HUES64 (cell line): ENCODE measurements around the gene PALB2.
"Not testable (repeated sequence)": the region's sequence is repeated elsewhere in the genome, so short reads cannot be mapped to it uniquely, and the experiment has no call there.

Source experiments
- H3K27ac ChIP-seq: 2 replicates; pipeline ENCODE4 v1.7.0; 2013; ENCODE audit warnings: low read depth, low read length, inconsistent platforms
- H3K27me3 ChIP-seq: 2 replicates; pipeline ENCODE4 v1.6.1; 2013; ENCODE audit warnings: mild to moderate bottlenecking, low read length; ENCODE audit not compliant: insufficient read depth
- H3K36me3 ChIP-seq: 2 replicates; pipeline ENCODE4 v1.6.1; 2013; ENCODE audit warnings: mild to moderate bottlenecking, low read length; ENCODE audit not compliant: insufficient read depth
- H3K4me1 ChIP-seq: 2 replicates; pipeline ENCODE4 v1.6.1; 2013; ENCODE audit warnings: mild to moderate bottlenecking, low read length, moderate library complexity; ENCODE audit not compliant: insufficient read depth
- H3K4me3 ChIP-seq: 2 replicates; pipeline ENCODE4 v1.5.1; 2013; ENCODE audit warnings: mild to moderate bottlenecking, low read length, moderate library complexity
- H3K9ac ChIP-seq: 2 replicates; pipeline ENCODE4 v1.6.1; 2013; ENCODE audit warnings: mild to moderate bottlenecking, low read depth, low read length
- H3K9me3 ChIP-seq: 2 replicates; pipeline ENCODE4 v1.6.1; 2013; ENCODE audit warnings: low read depth, low read length; ENCODE audit not compliant: insufficient read depth
- WGBS: fragments of 150-250, 120-280 bp; methylation state at CpG from one replicate; pipeline ENCODE4 v1.1.7; 2013; ENCODE audit warnings: missing lambda C conversion rate; 5-methylcytosine and 5-hydroxymethylcytosine counted together

The PALB2 gene

GRCh38 chr16:23640615-23640930 lies 537 bp downstream of the PALB2 start:
- Histone ChIP-seq H3K27ac (peak overlapping the region; percentile 91), H3K36me3 (peaks cover 49% of the 10 kb centered on the region)
- WGBS, result 0% methylated on average over 2 of the region's 8 CpGs

GRCh38 chr16:23635958-23636357 lies 5.2 kb downstream of the PALB2 start:
- Histone ChIP-seq H3K27ac (no peak overlapping the region), H3K4me3 (no peak overlapping the region), H3K9me3 (no peaks in the 10 kb centered on the region), H3K9ac (no peak overlapping the region), H3K4me1 (no peaks in the 10 kb centered on the region), H3K27me3 (no peaks in the 10 kb centered on the region), H3K36me3 (peaks cover 70% of the 10 kb centered on the region)

More at GRCh38 chr16:23640615-23640930, 537 bp downstream of the PALB2 start:
- Histone ChIP-seq H3K27me3 (no peaks in the 10 kb centered on the region), H3K9me3 (no peaks in the 10 kb centered on the region), H3K9ac (peak overlapping the region; percentile 93), H3K4me1 (no peaks in the 10 kb centered on the region; the same call in 1 of the 2 replicates), H3K4me3 (peak overlapping the region; percentile 87)

DNA sequence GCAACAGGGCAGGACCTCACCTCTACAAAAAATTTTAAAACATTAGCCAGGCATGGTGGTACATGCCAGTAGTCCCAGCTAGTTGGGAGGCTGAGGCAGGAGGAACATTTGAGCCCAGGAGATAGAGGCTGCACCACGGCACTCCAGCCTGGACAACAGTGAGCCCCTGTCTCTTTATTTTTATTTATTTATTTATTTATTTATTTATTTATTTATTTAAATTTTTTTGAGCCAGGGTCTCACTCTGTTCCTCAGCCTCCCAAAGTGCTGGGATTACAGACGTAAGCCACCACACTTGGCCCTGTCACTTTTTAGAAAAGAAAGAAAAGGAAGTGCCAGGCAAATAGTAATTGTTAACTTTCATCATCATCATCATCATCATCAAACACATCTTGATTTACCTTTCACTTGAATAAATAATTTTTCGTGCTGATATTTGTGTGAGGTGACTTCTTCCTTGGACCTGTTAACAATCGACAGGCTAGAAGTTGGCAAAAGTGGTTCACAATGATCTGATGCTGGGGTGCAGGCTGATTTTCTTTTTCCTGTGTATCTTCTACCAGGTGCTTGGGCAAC lies 6.6 kb downstream of the PALB2 start:
- H3K36me3 ChIP-seq, result peaks cover 82% of the 10 kb centered on the region
- WGBS, result 95% methylated on average over 3 of the region's 4 CpGs

DNA sequence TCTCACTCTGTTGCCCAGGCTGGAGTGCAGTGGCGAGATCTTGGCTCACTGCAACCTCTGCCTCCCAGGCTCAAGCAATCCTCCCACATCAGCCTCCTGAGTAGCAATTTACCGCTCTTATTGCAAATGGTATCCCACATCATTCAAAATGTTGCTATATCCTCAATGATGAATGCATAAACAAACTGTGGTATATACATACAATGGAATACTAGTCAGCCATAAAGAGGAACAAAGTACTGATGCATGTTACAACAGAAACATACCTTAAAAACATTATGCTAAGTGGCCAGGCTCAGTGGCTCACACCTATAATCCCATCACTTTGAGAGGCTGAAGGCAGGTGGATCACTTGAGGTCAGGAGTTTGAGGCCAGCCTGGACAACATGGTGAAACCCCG lies 9.2 kb downstream of the PALB2 start:
- not testable (repeated sequence) for H3K27ac ChIP-seq, H3K9me3 ChIP-seq, H3K4me1 ChIP-seq, H3K9ac ChIP-seq, H3K27me3 ChIP-seq, H3K4me3 ChIP-seq
- H3K36me3 ChIP-seq, result peaks cover 87% of the 10 kb centered on the region
- 89% methylated on average over 3 of the region's 3 CpGs for WGBS

More for the DNA sequence above, 6.6 kb downstream of the PALB2 start:
- H3K9ac ChIP-seq, result no peak overlapping the region
- H3K4me1 ChIP-seq, result no peaks in the 10 kb centered on the region
- H3K9me3 ChIP-seq, result no peaks in the 10 kb centered on the region
- H3K27ac ChIP-seq, result no peak overlapping the region
- H3K4me3 ChIP-seq, result no peak overlapping the region
- no peaks in the 10 kb centered on the region for H3K27me3 ChIP-seq

DNA sequence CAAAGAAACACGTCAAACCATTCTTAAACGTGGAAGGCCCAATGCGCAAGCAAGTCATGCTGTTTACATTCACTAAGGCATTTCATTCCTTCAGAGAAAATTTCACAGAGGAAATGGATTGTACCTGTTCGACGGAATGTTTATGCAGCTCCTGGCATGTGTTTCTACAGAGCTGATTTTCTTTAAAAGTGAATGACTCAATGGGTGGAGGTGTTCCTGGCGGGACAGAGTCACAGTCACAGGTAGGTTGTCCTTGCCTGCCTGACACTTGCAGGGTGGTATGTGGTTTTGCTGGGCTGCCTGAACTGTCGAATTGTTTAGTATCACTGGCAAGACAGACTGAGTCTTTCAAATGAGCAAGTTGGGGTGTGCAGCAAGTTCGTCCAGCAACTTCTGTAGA lies 11.6 kb downstream of the PALB2 start:
- Histone ChIP-seq H3K27ac (no peak overlapping the region), H3K9me3 (no peaks in the 10 kb centered on the region), H3K9ac (no peak overlapping the region), H3K36me3 (peaks cover 85% of the 10 kb centered on the region), H3K27me3 (no peaks in the 10 kb centered on the region), H3K4me3 (no peak overlapping the region), H3K4me1 (no peaks in the 10 kb centered on the region)
- 95% methylated on average over 8 of the region's 8 CpGs for WGBS

GRCh38 chr16:23624092-23624491 lies 17.0 kb downstream of the PALB2 start:
- Histone ChIP-seq H3K27ac (no peak overlapping the region), H3K4me1 (no peaks in the 10 kb centered on the region), H3K4me3 (no peak overlapping the region), H3K9me3 (no peaks in the 10 kb centered on the region), H3K9ac (no peak overlapping the region), H3K27me3 (no peaks in the 10 kb centered on the region), H3K36me3 (peaks cover 91% of the 10 kb centered on the region)

GRCh38 chr16:23615805-23616204 lies 25.3 kb downstream of the PALB2 start:
- no peaks in the 10 kb centered on the region for H3K4me1 ChIP-seq
- WGBS, result 95% methylated on average over 9 of the region's 9 CpGs
- H3K27me3 ChIP-seq, result no peaks in the 10 kb centered on the region
- no peak overlapping the region for H3K4me3 ChIP-seq
- peaks cover 79% of the 10 kb centered on the region for H3K36me3 ChIP-seq
- no peaks in the 10 kb centered on the region for H3K9me3 ChIP-seq
- H3K27ac ChIP-seq, result no peak overlapping the region
- H3K9ac ChIP-seq, result no peak overlapping the region

DNA sequence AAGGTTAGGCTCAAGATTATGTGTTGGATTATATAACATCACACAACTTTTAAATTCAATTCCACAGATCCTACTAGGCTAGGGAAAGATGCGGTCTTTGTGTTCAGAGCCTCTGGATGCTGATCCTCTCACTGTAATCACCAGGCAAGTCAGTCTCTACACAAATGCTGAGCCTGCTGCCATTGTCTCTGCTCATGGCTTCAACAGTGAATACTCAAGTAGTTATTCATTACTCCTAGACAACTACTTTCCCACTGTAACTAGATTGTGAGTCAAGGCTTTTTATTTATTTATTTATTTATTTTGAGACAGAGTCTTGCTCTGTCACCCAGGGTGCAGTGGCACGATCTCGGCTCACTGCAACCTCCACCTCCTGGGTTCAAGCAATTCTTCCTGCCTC lies 29.2 kb downstream of the PALB2 start:
- H3K4me3 ChIP-seq, result no peak overlapping the region

GRCh38 chr16:23610905-23611304 lies 30.2 kb downstream of the PALB2 start:
- H3K9me3 ChIP-seq, H3K4me1 ChIP-seq, H3K9ac ChIP-seq, H3K27me3 ChIP-seq, H3K4me3 ChIP-seq, H3K27ac ChIP-seq: not testable (repeated sequence)
- 99% methylated on average over 6 of the region's 6 CpGs for WGBS
- H3K36me3 ChIP-seq, result peaks cover 65% of the 10 kb centered on the region

More for the DNA sequence above, 29.2 kb downstream of the PALB2 start:
- H3K9me3 ChIP-seq, result no peaks in the 10 kb centered on the region
- H3K27ac ChIP-seq, result no peak overlapping the region
- no peak overlapping the region for H3K9ac ChIP-seq
- no peaks in the 10 kb centered on the region for H3K4me1 ChIP-seq
- peaks cover 68% of the 10 kb centered on the region for H3K36me3 ChIP-seq
- 100% methylated on average over 3 of the region's 3 CpGs for WGBS
- no peaks in the 10 kb centered on the region for H3K27me3 ChIP-seq

DNA sequence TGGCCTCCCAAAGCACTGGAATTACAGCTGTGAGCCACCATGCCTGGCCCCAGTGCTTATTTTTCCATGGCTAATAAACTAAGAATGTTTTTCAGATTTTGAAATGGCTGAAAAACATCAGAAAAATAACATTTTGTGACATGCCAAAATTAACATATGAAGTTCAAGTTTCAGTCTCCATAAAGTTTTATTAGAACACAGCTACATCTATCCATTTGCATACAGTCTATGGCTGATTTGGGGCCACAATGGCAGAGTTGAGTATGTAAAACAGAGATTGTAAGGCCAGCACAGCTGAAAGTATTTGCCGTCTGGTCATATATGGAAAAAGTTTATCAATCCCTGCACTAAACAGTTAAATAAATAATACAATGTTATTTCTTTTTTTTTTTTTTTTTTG lies 31.2 kb downstream of the PALB2 start:
- Histone ChIP-seq H3K36me3 (peaks cover 69% of the 10 kb centered on the region), H3K9ac (no peak overlapping the region), H3K4me1 (no peaks in the 10 kb centered on the region), H3K27me3 (no peaks in the 10 kb centered on the region), H3K27ac (no peak overlapping the region), H3K9me3 (no peaks in the 10 kb centered on the region), H3K4me3 (no peak overlapping the region)
- no CpG with 5 or more reads among the region's 1 CpG for WGBS

DNA sequence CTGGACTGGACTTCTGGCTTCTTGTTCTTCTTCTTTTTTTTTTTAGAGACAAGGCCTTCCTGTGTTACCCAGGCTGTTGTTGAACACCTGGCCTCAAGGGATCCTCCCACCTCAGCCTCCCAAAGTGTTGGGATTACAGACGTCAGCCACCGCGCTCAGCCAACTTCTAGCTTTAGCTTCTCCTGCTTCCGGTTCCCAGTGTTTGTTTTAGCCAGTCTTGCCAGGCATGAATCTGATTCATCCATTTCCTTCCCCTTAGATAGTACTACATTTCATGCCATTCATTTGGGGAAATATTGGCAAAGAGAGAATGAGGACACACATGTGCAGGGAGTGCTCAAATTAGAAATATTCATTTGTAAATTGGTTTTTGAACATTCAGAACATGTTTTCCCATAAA lies 32.9 kb downstream of the PALB2 start:
- Histone ChIP-seq H3K27ac (no peak overlapping the region), H3K4me3 (no peak overlapping the region), H3K27me3 (no peaks in the 10 kb centered on the region), H3K9me3 (no peaks in the 10 kb centered on the region), H3K36me3 (peaks cover 71% of the 10 kb centered on the region), H3K4me1 (no peaks in the 10 kb centered on the region), H3K9ac (no peak overlapping the region)
- WGBS, result 90% methylated on average over 4 of the region's 4 CpGs

DNA sequence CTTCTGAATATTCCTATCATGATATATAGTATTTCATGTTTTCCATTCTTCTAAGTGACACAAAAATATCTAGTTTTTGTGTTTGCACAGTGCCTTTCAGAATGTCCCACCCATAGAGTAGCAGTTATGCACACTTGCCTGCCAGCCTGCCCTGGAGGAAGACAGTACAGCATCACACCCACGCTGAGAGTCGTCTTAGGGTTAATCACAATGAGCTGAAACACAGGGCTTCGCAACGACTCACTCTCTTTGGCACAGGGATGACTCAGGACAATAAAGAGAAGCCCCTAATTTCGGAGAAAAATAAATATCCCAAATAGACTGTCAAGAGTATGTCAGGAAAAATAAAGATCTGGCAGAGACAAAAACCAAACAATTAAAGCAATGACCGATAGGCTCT lies 33.4 kb downstream of the PALB2 start:
- Histone ChIP-seq H3K4me1 (no peaks in the 10 kb centered on the region), H3K4me3 (no peak overlapping the region), H3K9me3 (no peaks in the 10 kb centered on the region), H3K36me3 (peaks cover 71% of the 10 kb centered on the region), H3K27ac (no peak overlapping the region), H3K27me3 (no peaks in the 10 kb centered on the region), H3K9ac (no peak overlapping the region)
- 91% methylated on average over 6 of the region's 6 CpGs for WGBS
